ENCODE measurements around the gene TRIM41. TPM values are rescaled to one million over a fixed set of nuclear protein-coding genes. Genes with fewer than 3 reads are reported as not detected.
A peak's percentile ranks its signal among the peaks of the same experiment; 100 is the strongest.

Gene TRIM41
- total and polyA plus RNA-seq, 2 of the 13 experiments (the other 11 are each of a cell fraction or from before 2014, with no cell fraction given), result 10.2 to 16.7 TPM

DNA sequence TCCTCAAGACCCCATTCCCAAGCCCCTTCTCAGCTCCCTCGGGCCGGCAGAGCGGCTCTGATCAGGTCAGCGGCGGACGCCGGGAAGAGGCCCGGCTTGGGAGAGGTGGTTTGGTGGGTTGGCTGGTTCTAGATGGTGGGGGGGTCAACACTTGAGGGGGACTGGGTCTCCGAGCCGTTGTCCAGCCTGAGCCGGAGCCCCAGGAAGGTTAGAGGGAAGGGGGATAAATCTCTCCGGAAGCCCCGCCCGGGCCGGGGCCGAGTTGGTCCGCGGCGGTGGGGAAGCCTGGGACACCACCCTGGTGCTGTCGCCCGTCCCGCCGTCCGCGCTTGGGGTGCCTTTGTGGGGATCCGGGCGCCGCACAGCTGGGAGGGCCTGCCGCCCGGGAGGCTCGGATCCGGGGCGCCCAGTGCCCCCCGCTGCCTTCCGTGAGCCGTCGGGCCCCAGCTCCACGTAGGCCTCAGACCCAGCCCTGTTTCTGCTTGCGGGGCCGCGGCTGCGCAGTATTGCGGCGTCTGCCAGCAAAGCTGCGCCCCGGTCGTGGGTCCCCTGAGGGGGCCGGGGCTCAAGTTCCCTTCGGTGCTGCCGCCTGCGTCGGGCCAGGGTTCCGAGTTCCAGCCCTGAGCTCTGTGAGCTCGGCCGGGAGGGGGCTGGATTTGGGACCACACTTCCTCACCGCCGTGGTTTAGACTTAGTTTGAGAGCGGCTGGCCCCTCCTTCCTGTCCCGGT is 38.4 kb downstream of the TRIM41 start (continued):
- TF ChIP-seq, protein P1, sequence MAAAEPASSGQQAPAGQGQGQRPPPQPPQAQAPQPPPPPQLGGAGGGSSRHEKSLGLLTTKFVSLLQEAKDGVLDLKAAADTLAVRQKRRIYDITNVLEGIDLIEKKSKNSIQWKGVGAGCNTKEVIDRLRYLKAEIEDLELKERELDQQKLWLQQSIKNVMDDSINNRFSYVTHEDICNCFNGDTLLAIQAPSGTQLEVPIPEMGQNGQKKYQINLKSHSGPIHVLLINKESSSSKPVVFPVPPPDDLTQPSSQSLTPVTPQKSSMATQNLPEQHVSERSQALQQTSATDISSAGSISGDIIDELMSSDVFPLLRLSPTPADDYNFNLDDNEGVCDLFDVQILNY (CRISPR knock-in tag; conservative IDR thresholded peaks at IDR 0.05), result no peak
- peak; percentile 26 for TF ChIP-seq TAF15 (IDR thresholded peaks at IDR 0.05; ENCODE audit: low read depth, low read length, poor library complexity, severe bottlenecking)
- TF ChIP-seq YY1 (IDR thresholded peaks at IDR 0.05; ENCODE audit: insufficient read depth, insufficient replicate concordance, low read depth, low read length), result no peak
- no peak; the same call in 1 of the 2 replicates for TF ChIP-seq FOXK1 (CRISPR knock-in tag; IDR thresholded peaks at IDR 0.05; ENCODE audit: borderline replicate concordance, low read depth)
- TF ChIP-seq ZNF383 (CRISPR knock-in tag; IDR thresholded peaks at IDR 0.05; ENCODE audit: borderline replicate concordance), result no peak
- peak; percentile 71 for TF ChIP-seq GABPB1 (CRISPR knock-in tag; IDR thresholded peaks at IDR 0.05)
- TF ChIP-seq ZFP82 (CRISPR knock-in tag; IDR thresholded peaks at IDR 0.05; ENCODE audit: borderline replicate concordance), result peak; percentile 88; the same call in 1 of the 2 replicates
- no peak for TF ChIP-seq ZNF775 (CRISPR knock-in tag; IDR thresholded peaks at IDR 0.05; ENCODE audit: borderline replicate concordance)
- no peak for TF ChIP-seq ZFP36 (IDR thresholded peaks at IDR 0.05; ENCODE audit: borderline replicate concordance, low read depth, low read length, partially characterized antibody)
- no peak for TF ChIP-seq NCOA2 (CRISPR knock-in tag; IDR thresholded peaks at IDR 0.05)
- TF ChIP-seq SP1 (IDR thresholded peaks at IDR 0.05), result no peak
- no peak for TF ChIP-seq SP1 (CRISPR knock-in tag; IDR thresholded peaks at IDR 0.05)
- no peak for TF ChIP-seq NBN (conservative IDR thresholded peaks at IDR 0.05)
- peak; percentile 66 for TF ChIP-seq ARNTL (CRISPR knock-in tag; IDR thresholded peaks at IDR 0.05)
